HG03060 (cell line): ENCODE measurements around the gene PHC2.

Experiments used
- ATAC-seq: cut with Tn5 transposase; IDR thresholded peaks from one replicate; pipeline ENCODE4 v1.9.1; 2021; ENCODE audit warnings: low read depth, moderate number of reproducible peaks; ENCODE audit not compliant: unreplicated experiment

PHC2 gene, protein sequence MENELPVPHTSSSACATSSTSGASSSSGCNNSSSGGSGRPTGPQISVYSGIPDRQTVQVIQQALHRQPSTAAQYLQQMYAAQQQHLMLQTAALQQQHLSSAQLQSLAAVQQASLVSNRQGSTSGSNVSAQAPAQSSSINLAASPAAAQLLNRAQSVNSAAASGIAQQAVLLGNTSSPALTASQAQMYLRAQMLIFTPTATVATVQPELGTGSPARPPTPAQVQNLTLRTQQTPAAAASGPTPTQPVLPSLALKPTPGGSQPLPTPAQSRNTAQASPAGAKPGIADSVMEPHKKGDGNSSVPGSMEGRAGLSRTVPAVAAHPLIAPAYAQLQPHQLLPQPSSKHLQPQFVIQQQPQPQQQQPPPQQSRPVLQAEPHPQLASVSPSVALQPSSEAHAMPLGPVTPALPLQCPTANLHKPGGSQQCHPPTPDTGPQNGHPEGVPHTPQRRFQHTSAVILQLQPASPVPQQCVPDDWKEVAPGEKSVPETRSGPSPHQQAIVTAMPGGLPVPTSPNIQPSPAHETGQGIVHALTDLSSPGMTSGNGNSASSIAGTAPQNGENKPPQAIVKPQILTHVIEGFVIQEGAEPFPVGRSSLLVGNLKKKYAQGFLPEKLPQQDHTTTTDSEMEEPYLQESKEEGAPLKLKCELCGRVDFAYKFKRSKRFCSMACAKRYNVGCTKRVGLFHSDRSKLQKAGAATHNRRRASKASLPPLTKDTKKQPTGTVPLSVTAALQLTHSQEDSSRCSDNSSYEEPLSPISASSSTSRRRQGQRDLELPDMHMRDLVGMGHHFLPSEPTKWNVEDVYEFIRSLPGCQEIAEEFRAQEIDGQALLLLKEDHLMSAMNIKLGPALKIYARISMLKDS

GRCh38 chr1:33430692-33431593 is at the start of gene PHC2:
Gene PHC2, minus strand, starts transcription at chr1:33431095. Its CDS starts 55,556 bp downstream, at chr1:33375539.
- ATAC-seq, result peak; percentile 87

DNA sequence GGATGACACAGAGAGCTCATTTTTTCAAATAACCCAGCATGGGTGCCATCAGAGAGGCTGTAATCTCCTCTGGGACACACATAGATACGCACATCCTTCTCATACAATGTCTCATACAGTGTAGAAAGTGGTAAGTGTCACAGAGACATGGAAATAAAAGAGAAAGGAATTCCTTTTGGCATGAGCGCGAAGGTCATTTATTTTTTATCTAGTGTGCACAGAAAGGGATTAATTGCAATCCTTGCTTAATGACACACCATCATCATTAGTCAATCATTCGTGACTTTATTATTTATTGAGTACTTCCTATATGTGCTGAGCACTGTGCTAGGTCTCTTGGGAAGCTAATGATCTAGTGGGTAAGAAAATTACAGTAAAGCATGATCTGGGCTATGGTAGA is 46.6 kb upstream of the PHC2 start:
- no peak for ATAC-seq

GRCh38 chr1:33473900-33474299 is 43.0 kb upstream of the PHC2 start:
- ATAC-seq, result no peak

GRCh38 chr1:33472269-33472980 is 41.5 kb upstream of the PHC2 start, which contains the start of gene ZSCAN20:
Gene ZSCAN20, plus strand, starts transcription at chr1:33472645. Its CDS starts 6,644 bp downstream, at chr1:33479289.
- peak; percentile 67 for ATAC-seq

GRCh38 chr1:33471416-33471815 is 40.5 kb upstream of the PHC2 start:
- ATAC-seq, result no peak

DNA sequence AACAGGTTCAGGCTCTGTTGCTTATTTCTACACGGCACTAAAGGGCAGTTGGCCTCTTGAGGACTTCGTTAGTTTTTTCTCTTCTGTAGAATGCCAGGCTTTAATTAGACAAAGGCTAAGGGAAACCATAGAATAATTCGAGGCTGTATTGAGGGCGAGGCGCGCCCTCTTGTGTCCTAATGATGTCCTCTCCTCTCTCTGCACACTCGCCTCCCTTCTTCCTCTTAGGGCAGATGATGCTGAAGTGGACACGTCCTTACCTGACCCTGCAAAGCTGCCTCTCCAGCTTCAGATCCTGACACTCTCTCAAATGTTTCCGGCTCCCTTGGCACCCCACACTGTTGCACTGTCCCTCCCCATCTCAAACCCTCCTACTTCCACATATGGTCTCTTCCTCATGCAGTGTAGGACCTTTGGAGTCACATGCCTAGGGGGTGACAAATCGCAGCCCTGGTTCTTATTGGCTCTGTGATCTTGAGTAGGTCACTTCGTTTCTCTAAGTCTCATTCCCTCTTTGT is 39.7 kb upstream of the PHC2 start:
- ATAC-seq, result no peak

- no peak for ATAC-seq
Measured at GRCh38 chr1:33469691-33470090, 38.8 kb upstream of the PHC2 start.

DNA sequence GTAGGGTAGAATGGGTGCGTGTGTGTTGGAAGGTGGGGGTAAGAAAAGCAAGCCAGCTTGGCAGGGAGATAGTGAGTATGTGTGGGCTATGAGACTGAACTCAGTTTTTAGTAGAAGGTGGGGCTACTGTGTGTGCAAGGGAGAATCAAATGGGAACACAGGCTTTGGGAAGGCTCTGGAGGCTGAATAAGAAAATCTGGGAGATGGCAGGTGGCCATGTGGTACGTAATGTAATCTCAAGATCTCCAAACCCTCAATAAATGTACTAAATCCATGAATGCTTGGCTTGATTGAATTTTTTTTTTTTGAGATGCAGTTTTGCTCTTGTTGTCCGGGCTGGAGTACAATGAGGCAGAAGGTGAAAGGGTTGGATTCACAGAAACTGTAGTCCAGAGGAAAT is 38.1 kb upstream of the PHC2 start:
- ATAC-seq, result no peak

DNA sequence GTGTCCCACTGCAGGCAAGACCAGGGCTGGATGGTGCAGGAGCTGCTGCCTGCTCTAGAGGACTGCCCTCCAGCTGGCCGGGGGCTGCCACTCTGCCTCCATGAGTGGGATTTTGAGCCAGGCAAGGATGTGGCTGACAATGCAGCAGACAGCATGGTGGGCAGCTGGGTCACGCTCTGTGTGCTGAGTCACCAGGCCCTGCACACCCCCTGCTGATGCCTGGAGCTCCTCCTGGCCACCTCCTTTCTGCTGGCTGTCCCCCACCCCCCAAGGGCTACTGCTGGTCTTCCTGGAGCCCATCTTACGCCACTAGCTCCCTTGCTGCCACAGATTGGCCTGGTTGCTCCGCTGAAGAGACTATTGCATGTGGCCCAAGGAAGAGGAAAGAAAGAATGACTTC is 37.6 kb upstream of the PHC2 start:
- no peak for ATAC-seq

GRCh38 chr1:33468011-33468410 is 37.1 kb upstream of the PHC2 start:
- no peak for ATAC-seq

- ATAC-seq, result no peak
Measured at GRCh38 chr1:33466159-33466558, 35.3 kb upstream of the PHC2 start.

- no peak for ATAC-seq
Measured at GRCh38 chr1:33465316-33465715, 34.4 kb upstream of the PHC2 start.

GRCh38 chr1:33464552-33464951 is 33.7 kb upstream of the PHC2 start:
- ATAC-seq, result no peak

DNA sequence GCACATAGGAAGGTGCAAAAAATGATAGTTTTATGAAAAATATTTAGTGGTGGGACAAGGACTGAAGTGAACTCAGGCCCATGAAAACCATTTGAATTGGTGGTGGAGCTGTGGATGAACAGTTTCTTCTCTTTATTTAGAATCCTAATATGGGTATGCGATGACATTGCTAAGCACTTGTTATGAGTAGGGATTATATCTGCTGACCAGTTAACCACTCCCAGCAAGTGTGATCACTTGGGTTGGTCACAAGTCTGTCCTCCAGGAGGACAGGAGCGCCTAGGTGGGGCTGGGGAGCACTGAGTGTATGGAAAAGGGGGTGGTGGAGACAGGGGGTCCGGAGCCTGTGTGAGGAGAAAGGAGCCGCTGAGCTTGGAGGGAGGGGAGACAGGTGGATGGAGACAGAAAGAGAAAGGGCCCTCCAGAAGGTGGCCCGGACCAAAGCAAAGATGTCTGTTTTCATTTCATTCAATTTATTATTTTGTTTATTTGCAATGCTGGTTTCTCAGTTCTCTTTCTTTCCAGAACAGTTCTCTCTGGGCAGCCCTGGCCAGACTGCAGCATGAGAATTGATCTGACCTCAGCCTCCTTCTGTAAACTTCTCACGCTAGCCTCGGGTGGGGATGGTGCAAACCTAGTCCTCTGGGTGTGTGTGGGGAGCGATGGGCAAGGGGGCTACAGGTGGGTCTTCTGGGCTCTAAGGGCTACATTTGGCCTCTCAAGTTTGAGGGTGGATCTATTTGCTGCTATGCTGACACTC is 31.7 kb upstream of the PHC2 start:
- ATAC-seq, result no peak

DNA sequence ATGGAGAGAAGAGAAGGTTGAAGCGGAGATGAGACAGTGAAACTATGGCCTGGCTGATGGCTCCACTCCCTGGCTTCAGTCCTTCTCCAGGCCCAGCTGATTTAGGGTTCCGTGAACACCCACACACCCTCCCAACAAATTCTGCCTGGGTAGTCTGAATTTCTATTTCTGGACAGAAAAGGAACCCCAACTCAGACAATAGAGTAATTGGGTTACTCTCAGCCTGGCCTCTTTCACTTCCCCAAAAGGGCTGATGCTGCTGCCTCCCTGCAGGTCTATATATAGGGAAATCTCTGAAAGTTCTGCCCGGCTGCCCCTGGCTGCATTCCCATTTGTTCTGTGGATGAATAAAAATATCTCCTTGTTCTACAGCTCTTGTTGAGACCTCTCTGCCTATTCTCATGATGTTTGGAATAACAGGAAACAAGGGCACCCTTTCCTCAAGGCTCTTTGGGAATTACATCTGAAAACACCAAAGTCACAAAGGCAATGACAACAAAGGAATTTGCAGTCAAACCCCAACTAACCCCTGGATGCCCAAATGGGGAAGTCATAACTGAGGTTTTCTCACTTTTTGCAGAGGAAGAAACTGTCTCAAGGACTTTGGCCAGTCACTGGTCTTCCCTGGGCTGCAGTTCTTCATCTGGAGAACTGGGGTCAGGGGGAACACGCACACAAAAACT is 30.2 kb upstream of the PHC2 start:
- peak; percentile 51 for ATAC-seq

DNA sequence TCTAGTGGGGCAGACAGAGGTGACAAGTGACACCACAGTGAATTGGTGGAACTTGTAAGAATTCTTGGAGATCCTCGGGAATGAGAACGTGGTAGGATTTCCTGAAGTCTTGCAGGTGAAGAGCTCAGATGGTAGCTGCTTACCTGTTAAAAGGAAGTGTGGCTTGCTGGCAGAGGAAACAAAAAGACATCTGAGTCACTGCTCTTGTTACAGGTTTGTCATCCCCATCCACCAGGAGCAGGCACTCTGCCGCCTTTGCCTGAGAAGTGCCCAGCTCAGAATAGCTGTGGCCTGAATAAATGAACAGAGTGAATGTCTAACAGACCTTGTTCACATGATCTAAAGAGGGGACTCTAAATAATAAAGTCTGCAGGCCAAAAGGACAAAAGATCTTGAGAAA is 29.2 kb upstream of the PHC2 start:
- no peak for ATAC-seq

DNA sequence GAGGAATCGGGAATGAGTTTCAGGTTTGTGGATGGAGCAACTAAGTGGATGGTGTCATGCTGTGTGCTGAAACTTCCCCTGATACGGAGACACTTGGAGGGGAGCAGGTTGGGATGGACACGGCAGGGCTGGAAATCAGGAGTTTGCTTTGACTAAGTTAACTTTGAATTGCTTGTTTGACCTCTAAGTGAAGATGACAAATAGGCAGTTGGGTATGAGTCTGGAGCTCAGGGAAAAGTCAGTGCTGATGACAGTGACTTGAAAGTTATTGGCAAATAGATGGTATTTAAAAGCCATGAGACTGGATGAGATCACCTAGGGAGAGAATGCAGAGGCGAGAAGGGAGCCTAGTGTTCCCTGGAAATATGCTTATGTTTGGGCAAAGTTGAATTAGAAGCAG is 28.8 kb upstream of the PHC2 start:
- no peak for ATAC-seq

- no peak for ATAC-seq
Measured at GRCh38 chr1:33456502-33456886, 25.6 kb upstream of the PHC2 start.
